ENCODE measurements around the gene TPD52L2.

- TF ChIP-seq CTCF (conservative IDR thresholded peaks at IDR 0.05) (no peak), EZH2 (IDR thresholded peaks at IDR 0.05; ENCODE audit: low read depth) (no peak)
These were observed 28.4 kb upstream of the TPD52L2 start for GRCh38 chr20:63836458-63837344.
